Thyroid gland (tissue), 4 donors: Measurements from ENCODE around the gene IZUMO1. TPM values are rescaled to one million over a fixed set of nuclear protein-coding genes. Genes with fewer than 3 reads are reported as not detected.

Experiments used
- DNase-seq, 2 donors: peaks; one replicate each; pipeline ENCODE4 v3.0.0-alpha.2; 2019
- H3K27ac ChIP-seq, 3 donors: fragments of 200-600 bp; sonication (generic); 1 replicate in 2 of 3; 2 replicates in 1 of 3; pipeline ENCODE4 v1.5.1; 2016 to 2019; ENCODE audit warnings: mild to moderate bottlenecking in 1 of 3, moderate library complexity in 1 of 3
- H3K27me3 ChIP-seq: fragments of 200-600 bp; sonication (generic); one replicate; pipeline ENCODE4 v1.5.1; 2019
- H3K36me3 ChIP-seq, 2 donors: fragments of 200-600 bp; sonication (generic); one replicate each; pipeline ENCODE4 v1.5.1; 2016 to 2019
- H3K4me1 ChIP-seq, 2 donors: fragments of 200-600 bp; sonication (generic); one replicate each; pipeline ENCODE4 v1.5.1; 2017 to 2019
- H3K4me3 ChIP-seq, 3 donors: fragments of 200-600 bp; sonication (generic); replicated peaks in 1 of 3; 1 replicate in 2 of 3; 2 replicates in 1 of 3; pipeline ENCODE4 v1.5.1; 2016; ENCODE audit warnings: mild to moderate bottlenecking in 1 of 3
- H3K9me3 ChIP-seq: fragments of 200-600 bp; sonication (generic); one replicate; pipeline ENCODE4 v1.5.1; 2017
- CTCF ChIP-seq, 6 experiments: fragments of 200-600 bp in 3 of 6; fragments of 450-650 bp in 3 of 6; sonication (generic) in 3 of 6; IDR thresholded peaks; one replicate each; pipeline ENCODE4 v1.5.1; 2016 to 2019; ENCODE audit warnings: antibody characterized with exemption in 6 of 6, mild to moderate bottlenecking in 2 of 6, inconsistent platforms in 1 of 6, moderate library complexity in 1 of 6
- POLR2A ChIP-seq, 2 donors: fragments of 450-650 bp; IDR thresholded peaks; one replicate each; pipeline ENCODE4 v1.6.1; 2017; ENCODE audit warnings: antibody characterized with exemption in 2 of 2, mild to moderate bottlenecking in 2 of 2, moderate library complexity in 1 of 2
- whole genome bisulfite sequencing, 2 donors: methylation state at CpG; one replicate each; pipeline ENCODE4 v1.1.5; 2017; 5-methylcytosine and 5-hydroxymethylcytosine counted together
- intact Hi-C: fragments of 100-400 bp; cut with DNase I; formaldehyde crosslinking; loops from one replicate; pipeline ENCODE4 v1.15.1; 2023
- total RNA-seq, 4 donors: library from RNA; depleted of rRNA; stranded (reverse); fragments of >200 nt; gene quantifications; one replicate each; pipeline ENCODE4 v1.2.3, GENCODE V29; 2016

IZUMO1 gene
- total RNA-seq, 4 donors from 2014 or later: 1.1 TPM; not detected in 2

GRCh38 chr19:48726556-48726955 lies 20.2 kb downstream of the IZUMO1 start:
- peak overlapping the region in 2 of 3 donors; percentile 78 to 79 for H3K27ac ChIP-seq
- intact Hi-C loops: no loop called here
- TF ChIP-seq CTCF (IDR thresholded peaks at IDR 0.05) (no peak), POLR2A (IDR thresholded peaks at IDR 0.05) (no peak)
- H3K36me3 ChIP-seq: no peaks in the 10 kb centered on the region
- H3K9me3 ChIP-seq: no peaks in the 10 kb centered on the region
- no peaks in the 10 kb centered on the region for H3K27me3 ChIP-seq
- H3K4me3 ChIP-seq: no peak overlapping the region
- no peak for DNase-seq
- 76 to 85% methylated on average over 2 of the region's 2 CpGs for WGBS, 2 donors
- peaks cover 4 to 6% of the 10 kb centered on the region in 2 donors for H3K4me1 ChIP-seq

GRCh38 chr19:48724796-48725753 lies 21.6 kb downstream of the IZUMO1 start:
- no peaks in the 10 kb centered on the region for H3K27me3 ChIP-seq
- no peak for DNase-seq

GRCh38 chr19:48722196-48722708 lies 24.5 kb downstream of the IZUMO1 start:
- Histone ChIP-seq H3K9me3 (no peaks in the 10 kb centered on the region), H3K4me1 (peaks cover 13 to 25% of the 10 kb centered on the region in 2 donors), H3K36me3 (no peaks in the 10 kb centered on the region), H3K27ac (no peak overlapping the region), H3K27me3 (no peaks in the 10 kb centered on the region), H3K4me3 (no peak overlapping the region)
- intact Hi-C loops: no loop called here
- TF ChIP-seq POLR2A (IDR thresholded peaks at IDR 0.05) (no peak), CTCF (IDR thresholded peaks at IDR 0.05) (no peak)
- DNase-seq: no peak
- WGBS, 2 donors: 81 to 87% methylated on average over 11 of the region's 11 CpGs

More at GRCh38 chr19:48724796-48725753, 21.6 kb downstream of the IZUMO1 start:
- H3K27ac ChIP-seq: peak overlapping the region; percentile 70 to 79 (median 78)
- 56 to 61% methylated on average over 11 of the region's 11 CpGs for WGBS, 2 donors
- no peak overlapping the region for H3K4me3 ChIP-seq
- no peaks in the 10 kb centered on the region for H3K9me3 ChIP-seq
- H3K36me3 ChIP-seq: no peaks in the 10 kb centered on the region
- TF ChIP-seq POLR2A (IDR thresholded peaks at IDR 0.05) (no peak), CTCF (IDR thresholded peaks at IDR 0.05) (no peak)
- peaks cover 4 to 8% of the 10 kb centered on the region in 2 donors for H3K4me1 ChIP-seq
- intact Hi-C loops: no loop called here

GRCh38 chr19:48720613-48721296 lies 26.0 kb downstream of the IZUMO1 start:
- peak overlapping the region; percentile 39 to 52 (median 43) for H3K4me3 ChIP-seq
- peak overlapping the region; percentile 64 to 80 (median 70) for H3K27ac ChIP-seq
- TF ChIP-seq CTCF (IDR thresholded peaks at IDR 0.05) (no peak), POLR2A (IDR thresholded peaks at IDR 0.05) (peak in 1 of 2 donors; percentile 11)
- WGBS, 2 donors: 15 to 30% methylated on average over 34 to 42 of the region's 42 CpGs
- intact Hi-C loops: no loop called here
- H3K27me3 ChIP-seq: no peaks in the 10 kb centered on the region
- H3K9me3 ChIP-seq: no peaks in the 10 kb centered on the region
- peaks cover 23 to 37% of the 10 kb centered on the region in 2 donors for H3K4me1 ChIP-seq
- no peaks in the 10 kb centered on the region for H3K36me3 ChIP-seq
- peak; percentile 100 for DNase-seq
